ENCODE measurements around the gene PRM1. TPM values are rescaled to one million over a fixed set of nuclear protein-coding genes. Genes with fewer than 3 reads are reported as not detected.
A peak's percentile ranks its signal among the peaks of the same experiment; 100 is the strongest.

The PRM1 gene
- total and polyA plus RNA-seq, 2 of the 13 experiments (the other 11 are each of a cell fraction or from before 2014, with no cell fraction given) = not detected

DNA sequence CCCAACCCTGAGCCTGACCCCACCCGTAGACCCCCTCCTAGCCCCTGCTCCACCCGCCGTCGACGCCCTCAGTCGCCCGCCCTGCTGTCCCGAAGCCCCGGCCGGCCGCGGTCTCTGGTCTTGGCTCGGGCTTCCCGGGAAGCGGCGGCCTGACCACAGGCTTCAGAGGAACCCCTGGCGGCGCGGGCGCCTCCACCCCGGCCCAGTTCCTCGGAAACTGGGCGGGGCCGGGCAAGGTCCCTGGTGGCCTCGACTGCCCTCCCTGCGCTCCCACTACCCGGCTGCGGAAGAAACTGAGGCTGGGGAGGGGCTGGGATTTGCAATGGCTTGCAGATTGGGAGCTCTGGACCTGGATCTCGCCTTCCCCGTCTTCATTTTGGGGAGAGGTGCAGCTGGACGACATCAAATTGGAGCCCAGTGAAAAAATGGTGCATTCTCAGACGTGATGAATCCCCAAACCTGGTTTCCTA is 24.4 kb downstream of the PRM1 start (continued):
- TF ChIP-seq SRSF1 (optimal IDR thresholded peaks at IDR 0.05; ENCODE audit: low read depth, low read length) (no peak), ZNF550 (CRISPR knock-in tag; IDR thresholded peaks at IDR 0.05; ENCODE audit: borderline replicate concordance) (no peak), NFE2 (CRISPR knock-in tag; IDR thresholded peaks at IDR 0.05) (no peak), MBNL3 (CRISPR knock-in tag; conservative IDR thresholded peaks at IDR 0.05) (no peak), TRIM24 (CRISPR knock-in tag; IDR thresholded peaks at IDR 0.05) (no peak), ZNF773 (CRISPR knock-in tag; IDR thresholded peaks at IDR 0.05; ENCODE audit: borderline replicate concordance) (no peak), ZNF430 (CRISPR knock-in tag; IDR thresholded peaks at IDR 0.05) (no peak; the same call in none of the 2 replicates), ZNF33B (CRISPR knock-in tag; IDR thresholded peaks at IDR 0.05) (peak; percentile 9; the same call in 1 of the 2 replicates), ZFY (CRISPR knock-in tag; IDR thresholded peaks at IDR 0.05) (no peak; the same call in 1 of the 2 replicates), PPARG (CRISPR knock-in tag; conservative IDR thresholded peaks at IDR 0.05) (no peak), KDM1A (CRISPR knock-in tag; IDR thresholded peaks at IDR 0.05) (no peak), NR2F6 (IDR thresholded peaks at IDR 0.05) (no peak), NR2F6 (CRISPR knock-in tag; IDR thresholded peaks at IDR 0.05) (0 out of 2 replicates have a peak, but pooled peaks have one; percentile 17), CHD2 (IDR thresholded peaks at IDR 0.05; ENCODE audit: low read depth, low read length) (no peak), HNRNPK (IDR thresholded peaks at IDR 0.05; ENCODE audit: low read depth, low read length, poor library complexity, severe bottlenecking) (peak; percentile 95), ATF7-NPFF (CRISPR knock-in tag; IDR thresholded peaks at IDR 0.05; ENCODE audit: low read depth) (no peak; the same call in 1 of the 2 replicates)
- TF ChIP-seq, protein P1, sequence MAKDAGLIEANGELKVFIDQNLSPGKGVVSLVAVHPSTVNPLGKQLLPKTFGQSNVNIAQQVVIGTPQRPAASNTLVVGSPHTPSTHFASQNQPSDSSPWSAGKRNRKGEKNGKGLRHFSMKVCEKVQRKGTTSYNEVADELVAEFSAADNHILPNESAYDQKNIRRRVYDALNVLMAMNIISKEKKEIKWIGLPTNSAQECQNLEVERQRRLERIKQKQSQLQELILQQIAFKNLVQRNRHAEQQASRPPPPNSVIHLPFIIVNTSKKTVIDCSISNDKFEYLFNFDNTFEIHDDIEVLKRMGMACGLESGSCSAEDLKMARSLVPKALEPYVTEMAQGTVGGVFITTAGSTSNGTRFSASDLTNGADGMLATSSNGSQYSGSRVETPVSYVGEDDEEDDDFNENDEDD (CRISPR knock-in tag; IDR thresholded peaks at IDR 0.05; ENCODE audit: borderline replicate concordance) = no peak
- TF ChIP-seq, protein P2, sequence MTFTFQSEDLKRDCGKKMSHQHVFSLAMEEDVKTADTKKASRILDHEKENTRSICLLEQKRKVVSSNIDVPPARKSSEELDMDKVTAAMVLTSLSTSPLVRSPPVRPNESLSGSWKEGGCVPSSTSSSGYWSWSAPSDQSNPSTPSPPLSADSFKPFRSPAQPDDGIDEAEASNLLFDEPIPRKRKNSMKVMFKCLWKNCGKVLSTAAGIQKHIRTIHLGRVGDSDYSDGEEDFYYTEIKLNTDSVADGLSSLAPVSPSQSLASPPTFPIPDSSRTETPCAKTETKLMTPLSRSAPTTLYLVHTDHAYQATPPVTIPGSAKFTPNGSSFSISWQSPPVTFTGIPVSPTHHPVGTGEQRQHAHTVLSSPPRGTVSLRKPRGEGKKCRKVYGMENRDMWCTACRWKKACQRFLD (CRISPR knock-in tag; IDR thresholded peaks at IDR 0.05; ENCODE audit: borderline replicate concordance) = no peak; the same call in 1 of the 2 replicates
- TF ChIP-seq, protein P3, sequence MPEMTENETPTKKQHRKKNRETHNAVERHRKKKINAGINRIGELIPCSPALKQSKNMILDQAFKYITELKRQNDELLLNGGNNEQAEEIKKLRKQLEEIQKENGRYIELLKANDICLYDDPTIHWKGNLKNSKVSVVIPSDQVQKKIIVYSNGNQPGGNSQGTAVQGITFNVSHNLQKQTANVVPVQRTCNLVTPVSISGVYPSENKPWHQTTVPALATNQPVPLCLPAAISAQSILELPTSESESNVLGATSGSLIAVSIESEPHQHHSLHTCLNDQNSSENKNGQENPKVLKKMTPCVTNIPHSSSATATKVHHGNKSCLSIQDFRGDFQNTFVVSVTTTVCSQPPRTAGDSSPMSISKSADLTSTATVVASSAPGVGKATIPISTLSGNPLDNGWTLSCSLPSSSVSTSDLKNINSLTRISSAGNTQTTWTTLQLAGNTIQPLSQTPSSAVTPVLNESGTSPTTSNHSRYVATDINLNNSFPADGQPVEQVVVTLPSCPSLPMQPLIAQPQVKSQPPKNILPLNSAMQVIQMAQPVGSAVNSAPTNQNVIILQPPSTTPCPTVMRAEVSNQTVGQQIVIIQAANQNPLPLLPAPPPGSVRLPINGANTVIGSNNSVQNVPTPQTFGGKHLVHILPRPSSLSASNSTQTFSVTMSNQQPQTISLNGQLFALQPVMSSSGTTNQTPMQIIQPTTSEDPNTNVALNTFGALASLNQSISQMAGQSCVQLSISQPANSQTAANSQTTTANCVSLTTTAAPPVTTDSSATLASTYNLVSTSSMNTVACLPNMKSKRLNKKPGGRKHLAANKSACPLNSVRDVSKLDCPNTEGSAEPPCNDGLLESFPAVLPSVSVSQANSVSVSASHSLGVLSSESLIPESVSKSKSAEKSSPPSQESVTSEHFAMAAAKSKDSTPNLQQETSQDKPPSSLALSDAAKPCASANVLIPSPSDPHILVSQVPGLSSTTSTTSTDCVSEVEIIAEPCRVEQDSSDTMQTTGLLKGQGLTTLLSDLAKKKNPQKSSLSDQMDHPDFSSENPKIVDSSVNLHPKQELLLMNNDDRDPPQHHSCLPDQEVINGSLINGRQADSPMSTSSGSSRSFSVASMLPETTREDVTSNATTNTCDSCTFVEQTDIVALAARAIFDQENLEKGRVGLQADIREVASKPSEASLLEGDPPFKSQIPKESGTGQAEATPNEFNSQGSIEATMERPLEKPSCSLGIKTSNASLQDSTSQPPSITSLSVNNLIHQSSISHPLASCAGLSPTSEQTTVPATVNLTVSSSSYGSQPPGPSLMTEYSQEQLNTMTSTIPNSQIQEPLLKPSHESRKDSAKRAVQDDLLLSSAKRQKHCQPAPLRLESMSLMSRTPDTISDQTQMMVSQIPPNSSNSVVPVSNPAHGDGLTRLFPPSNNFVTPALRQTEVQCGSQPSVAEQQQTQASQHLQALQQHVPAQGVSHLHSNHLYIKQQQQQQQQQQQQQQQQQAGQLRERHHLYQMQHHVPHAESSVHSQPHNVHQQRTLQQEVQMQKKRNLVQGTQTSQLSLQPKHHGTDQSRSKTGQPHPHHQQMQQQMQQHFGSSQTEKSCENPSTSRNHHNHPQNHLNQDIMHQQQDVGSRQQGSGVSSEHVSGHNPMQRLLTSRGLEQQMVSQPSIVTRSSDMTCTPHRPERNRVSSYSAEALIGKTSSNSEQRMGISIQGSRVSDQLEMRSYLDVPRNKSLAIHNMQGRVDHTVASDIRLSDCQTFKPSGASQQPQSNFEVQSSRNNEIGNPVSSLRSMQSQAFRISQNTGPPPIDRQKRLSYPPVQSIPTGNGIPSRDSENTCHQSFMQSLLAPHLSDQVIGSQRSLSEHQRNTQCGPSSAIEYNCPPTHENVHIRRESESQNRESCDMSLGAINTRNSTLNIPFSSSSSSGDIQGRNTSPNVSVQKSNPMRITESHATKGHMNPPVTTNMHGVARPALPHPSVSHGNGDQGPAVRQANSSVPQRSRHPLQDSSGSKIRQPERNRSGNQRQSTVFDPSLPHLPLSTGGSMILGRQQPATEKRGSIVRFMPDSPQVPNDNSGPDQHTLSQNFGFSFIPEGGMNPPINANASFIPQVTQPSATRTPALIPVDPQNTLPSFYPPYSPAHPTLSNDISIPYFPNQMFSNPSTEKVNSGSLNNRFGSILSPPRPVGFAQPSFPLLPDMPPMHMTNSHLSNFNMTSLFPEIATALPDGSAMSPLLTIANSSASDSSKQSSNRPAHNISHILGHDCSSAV (CRISPR knock-in tag; IDR thresholded peaks at IDR 0.05; ENCODE audit: borderline replicate concordance) = no peak
- TF ChIP-seq, protein P4, sequence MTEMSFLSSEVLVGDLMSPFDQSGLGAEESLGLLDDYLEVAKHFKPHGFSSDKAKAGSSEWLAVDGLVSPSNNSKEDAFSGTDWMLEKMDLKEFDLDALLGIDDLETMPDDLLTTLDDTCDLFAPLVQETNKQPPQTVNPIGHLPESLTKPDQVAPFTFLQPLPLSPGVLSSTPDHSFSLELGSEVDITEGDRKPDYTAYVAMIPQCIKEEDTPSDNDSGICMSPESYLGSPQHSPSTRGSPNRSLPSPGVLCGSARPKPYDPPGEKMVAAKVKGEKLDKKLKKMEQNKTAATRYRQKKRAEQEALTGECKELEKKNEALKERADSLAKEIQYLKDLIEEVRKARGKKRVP (CRISPR knock-in tag; IDR thresholded peaks at IDR 0.05) = 0 out of 4 replicates have a peak, but pooled peaks of 1 of the 2 experiments have one; percentile 25
